Measurements from ENCODE around the gene COL4A2.

Gene COL4A2

DNA sequence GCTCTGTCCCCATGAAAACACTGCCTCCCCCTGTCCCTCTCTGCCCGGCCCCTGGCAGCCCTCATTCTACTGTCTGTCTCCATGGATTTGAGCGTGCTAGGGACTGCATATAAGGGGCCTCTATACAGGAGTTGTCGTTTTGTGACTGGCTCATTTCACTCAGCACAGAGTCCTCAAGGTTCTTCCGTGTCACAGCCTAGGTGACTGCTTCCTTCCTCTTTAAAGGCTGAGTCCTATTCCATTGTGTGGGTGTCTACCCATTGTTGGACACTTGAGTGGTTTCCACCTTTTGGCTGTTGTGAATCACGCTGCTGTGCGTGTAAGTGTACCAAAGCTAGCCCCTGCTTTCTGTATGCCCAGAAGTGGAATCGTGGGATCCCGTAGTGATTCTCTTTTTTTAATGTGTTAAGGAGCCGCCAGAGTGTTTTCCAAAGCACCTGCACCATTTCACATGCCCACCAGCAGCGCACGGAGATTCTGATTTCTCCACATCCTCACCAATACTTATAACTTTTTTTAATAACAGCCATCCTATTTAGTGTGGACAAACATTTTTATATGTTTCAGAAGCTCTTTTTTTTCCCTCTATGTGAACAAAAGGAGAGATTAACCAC is 116.7 kb downstream of the COL4A2 start:
- no peak for DNase-seq

- DNase-seq = no peak
Observed at GRCh38 chr13:110424569-110425443, 117.7 kb downstream of the COL4A2 start.

DNA sequence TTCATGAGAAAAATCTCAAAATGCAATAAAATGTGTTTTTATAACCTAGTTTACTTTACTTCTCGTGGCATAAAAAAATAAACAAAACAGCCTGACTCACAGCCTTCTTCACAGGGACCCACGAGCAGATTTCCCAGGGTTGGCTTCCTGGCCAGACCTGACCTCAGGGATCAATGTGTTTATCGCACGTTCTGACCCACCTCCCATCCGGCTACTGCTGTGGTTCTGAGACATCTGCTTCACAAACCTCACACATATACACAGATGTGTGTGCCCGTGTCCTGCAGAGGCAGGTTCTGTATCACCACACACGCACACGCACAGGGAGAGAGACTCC is 118.3 kb downstream of the COL4A2 start:
- DNase-seq = no peak

GRCh38 chr13:110426735-110427134 is 119.7 kb downstream of the COL4A2 start:
- DNase-seq = no peak

GRCh38 chr13:110428313-110428712 is 121.2 kb downstream of the COL4A2 start:
- no peak for DNase-seq

- DNase-seq = no peak
Observed at GRCh38 chr13:110430391-110431336, 123.6 kb downstream of the COL4A2 start.

GRCh38 chr13:110431425-110432294 is 124.6 kb downstream of the COL4A2 start:
- DNase-seq = no peak

DNA sequence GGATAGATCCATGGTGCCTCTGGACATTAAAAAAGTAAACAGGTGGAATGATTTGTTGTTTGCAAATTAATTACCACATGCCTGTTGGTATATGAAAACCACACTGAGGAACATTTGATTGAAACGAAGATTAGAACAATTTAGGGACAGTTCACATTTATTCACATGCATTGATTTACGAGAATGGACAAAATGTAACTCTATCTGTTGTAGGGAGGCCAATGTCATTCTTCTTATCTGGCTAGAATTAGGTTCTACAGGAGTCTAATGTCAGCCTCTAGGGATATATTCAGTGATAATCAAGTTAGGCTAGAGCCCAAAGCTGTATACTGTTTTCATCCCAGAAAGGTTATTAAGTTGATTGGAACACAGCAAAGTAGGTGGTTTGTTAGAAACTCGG is 125.4 kb downstream of the COL4A2 start:
- DNase-seq = no peak

GRCh38 chr13:110433014-110433413 is 125.9 kb downstream of the COL4A2 start:
- DNase-seq = no peak

DNA sequence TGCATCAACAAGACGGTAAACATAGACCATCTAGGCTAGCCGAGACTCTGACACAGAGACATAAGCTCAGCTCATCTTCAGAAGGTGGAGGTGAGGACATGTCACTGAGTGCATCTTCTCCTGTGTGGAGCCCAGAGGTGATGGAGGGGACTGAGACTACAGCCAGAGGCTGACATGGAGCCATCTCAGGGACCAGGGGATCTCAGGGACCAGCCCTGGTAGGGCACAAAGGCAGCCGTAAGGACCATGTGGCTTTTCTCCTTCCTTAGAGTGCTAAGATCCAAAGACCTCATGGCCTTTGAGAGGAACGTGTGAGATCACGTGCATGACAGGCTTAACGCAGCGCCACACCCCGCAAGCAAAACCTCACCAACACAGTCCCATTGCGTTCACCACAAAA is 127.5 kb downstream of the COL4A2 start:
- DNase-seq = no peak

- no peak for DNase-seq
Observed at GRCh38 chr13:110435331-110435730, 128.2 kb downstream of the COL4A2 start.

DNA sequence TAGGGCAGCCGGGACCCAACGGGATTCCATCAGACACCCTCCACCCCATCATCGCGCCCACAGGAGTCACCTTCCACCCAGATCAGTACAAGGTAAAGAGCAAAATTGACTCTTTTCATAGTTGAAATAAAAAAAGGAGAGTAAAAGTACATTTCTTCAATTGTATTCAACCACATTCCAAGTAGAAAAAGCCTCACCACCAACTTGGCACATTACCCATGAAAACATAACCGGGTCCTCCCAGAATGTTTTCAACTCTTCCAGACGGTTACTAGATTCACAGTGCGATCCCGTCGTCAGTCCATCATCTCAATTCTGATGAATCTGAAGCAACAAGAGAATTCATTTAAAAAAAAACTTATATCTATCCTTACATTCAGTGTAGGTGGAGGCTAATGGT is 129.2 kb downstream of the COL4A2 start:
- no peak for DNase-seq

DNA sequence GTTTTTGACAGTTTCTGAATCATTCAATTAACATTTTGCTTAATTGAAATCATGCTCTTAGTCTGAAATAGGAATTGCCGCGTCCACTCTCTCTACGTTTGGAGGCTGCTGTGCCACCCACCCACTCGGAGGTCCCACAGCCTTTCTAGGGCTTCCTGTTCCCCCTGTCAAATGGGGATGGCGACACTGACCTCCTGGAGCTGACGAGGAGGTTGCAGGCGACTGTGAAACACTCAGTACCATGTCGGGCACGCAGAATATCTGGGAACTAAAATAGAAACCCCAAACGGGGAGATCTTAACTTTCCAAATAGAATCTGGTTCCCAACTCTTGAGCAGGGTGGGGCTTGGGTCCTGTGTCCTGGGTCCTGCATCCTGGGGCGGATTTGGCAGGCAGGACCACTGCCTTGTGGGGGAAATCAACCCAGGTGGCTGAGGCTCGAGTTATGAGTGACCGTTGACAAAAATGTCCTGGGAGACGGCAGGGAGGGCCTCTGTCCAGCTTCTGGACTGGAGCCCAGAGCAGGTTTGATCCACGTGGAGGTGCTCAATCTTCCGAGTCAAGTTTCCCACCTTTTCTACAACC is 129.8 kb downstream of the COL4A2 start:
- no peak for DNase-seq

GRCh38 chr13:110438211-110438610 is 131.1 kb downstream of the COL4A2 start:
- no peak for DNase-seq

GRCh38 chr13:110438776-110439175 is 131.7 kb downstream of the COL4A2 start:
- no peak for DNase-seq

DNA sequence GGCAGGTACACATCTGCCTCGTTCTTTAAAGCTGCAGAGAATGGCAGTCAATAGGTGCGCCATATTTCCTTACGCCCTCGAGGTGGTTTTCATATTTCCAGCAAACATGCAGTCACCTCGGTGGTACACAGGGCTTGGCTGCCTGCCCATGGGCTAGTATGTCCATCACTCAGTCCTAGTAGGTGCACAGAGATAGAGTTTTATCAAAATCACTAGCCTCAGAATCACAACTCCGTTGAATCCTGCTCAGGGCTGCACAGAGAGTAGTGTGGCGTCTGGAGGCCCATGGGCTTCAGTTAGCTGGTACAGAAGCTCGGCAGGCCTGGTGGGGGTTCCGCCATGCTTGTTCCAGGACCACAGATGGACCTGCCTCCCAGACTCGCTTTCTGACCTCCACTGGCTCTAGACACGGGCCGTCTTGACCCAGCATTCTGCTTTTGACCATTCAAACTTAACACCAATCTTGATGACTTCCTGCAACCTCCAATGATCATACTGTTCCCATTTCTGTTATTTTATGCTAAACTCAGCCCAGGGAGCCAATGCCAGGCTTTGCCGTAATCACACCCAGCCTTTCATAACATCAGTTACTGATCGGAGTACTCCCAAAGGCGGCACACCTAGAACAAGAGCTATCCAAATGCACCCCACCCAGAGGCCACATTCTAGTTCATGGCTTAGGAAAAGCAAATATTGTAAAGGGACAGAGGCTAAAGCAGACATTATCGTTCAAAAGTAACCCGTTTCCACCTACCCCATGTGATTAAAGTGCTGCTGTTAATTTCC is 134.1 kb downstream of the COL4A2 start:
- no peak for DNase-seq

DNA sequence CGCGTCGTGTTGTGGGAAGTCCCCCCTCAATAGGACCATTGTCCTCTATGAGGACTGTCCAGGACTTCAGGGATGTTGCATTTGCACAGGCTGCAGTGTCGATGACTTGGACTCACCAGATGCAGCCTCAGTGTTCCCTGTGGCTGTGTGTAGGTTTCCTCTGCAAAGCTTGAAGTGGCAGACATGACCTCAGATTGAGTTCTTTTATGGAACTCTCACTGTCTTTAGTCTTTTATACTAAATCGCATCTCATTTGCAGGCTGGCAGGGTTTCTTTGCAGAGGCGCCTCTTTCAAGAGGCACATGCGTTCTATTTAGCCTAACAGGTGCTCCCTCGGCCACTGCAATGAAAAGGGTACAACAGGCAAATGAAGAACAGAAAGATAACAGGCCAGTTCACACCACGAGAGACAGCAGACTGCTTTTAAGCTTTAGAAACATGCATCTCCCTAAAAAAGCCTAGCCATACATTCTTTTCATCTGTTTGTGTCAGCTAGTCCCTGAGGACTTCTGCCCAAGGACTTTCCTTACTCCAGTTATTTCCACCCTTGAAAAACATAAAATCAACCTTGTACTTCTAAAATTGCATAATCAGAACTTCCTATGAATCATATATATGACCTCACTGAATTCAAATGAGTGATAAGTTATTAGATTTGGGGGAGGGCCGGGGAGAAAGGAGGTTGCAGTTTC is 136.0 kb downstream of the COL4A2 start:
- no peak for DNase-seq

DNA sequence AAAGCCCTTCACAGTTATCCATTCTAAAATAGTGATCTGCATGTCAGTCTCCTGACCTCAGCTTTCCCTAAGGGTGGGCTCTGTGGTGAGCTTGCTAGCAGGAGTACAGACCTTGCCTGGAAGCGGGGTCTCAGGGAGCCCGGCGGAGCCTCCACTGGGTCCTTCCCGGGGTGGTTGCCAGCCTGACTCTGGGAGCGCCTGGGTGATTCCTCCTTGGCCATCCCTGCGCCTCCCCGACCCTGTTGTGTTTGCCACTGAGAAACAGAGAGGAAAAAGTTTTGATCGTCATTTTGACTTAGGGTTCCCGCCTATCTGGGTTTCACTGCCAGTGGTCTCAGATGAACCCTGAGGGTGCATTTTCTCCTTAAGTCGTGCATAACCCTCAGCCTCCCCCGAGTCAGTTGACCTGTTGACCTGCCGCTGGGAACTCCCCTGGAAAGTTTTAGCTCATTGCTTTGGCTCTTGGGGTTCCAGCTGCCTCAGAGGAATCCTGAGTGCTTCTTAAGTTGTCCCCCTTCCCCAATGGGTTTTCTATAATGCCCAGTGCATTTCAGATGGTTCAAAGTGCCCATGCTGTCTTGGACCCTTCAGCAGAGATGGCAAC is 136.6 kb downstream of the COL4A2 start:
- DNase-seq = no peak

- no peak for DNase-seq
Observed at GRCh38 chr13:110444226-110444653, 137.2 kb downstream of the COL4A2 start.

- no peak for DNase-seq
Observed at GRCh38 chr13:110445183-110445582, 138.1 kb downstream of the COL4A2 start.
